ENCODE results near the gene OR2T29. TPM values are rescaled to one million over a fixed set of nuclear protein-coding genes. Genes with fewer than 3 reads are reported as not detected.
"Not testable (repeated sequence)": the region's sequence is repeated elsewhere in the genome, so short reads cannot be mapped to it uniquely, and the experiment has no call there.

Gene OR2T29
- total RNA-seq, 2 donors from 2014 or later = not detected

- not testable (repeated sequence) for ATAC-seq (replicated peaks in 1 of 2); H3K27me3 Mint-ChIP-seq (ENCODE audit: low read depth); H3K4me1 Mint-ChIP-seq (ENCODE audit: low read depth); H3K4me3 Mint-ChIP-seq; H3K36me3 Mint-ChIP-seq (ENCODE audit: insufficient read depth in 2 of 2); H3K9me3 Mint-ChIP-seq; H3K27ac Mint-ChIP-seq; DNase-seq
These were observed 11.3 kb upstream of the OR2T29 start for GRCh38 chr1:248573856-248574255.

DNA sequence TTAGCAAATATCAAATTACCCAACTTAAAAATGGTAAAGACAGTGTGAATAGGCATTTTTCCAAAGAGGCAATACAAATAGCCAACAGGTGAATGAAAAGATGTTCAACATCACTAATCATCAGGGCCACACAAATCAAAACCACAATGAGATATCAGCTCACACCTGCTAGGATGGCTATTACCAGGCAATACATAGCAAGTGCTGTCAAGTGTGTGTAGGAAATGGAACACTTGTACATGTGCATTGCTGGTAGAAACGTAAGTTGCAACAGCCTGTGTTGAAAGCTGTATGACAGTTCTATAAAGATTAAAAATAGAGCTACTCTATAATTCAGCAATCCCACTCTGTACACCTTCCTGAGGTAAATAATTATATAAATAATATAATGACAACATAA, 9.5 kb upstream of the OR2T29 start:
- H3K9me3 Mint-ChIP-seq; H3K27me3 Mint-ChIP-seq (ENCODE audit: low read depth); H3K4me3 Mint-ChIP-seq: not testable (repeated sequence)

DNA sequence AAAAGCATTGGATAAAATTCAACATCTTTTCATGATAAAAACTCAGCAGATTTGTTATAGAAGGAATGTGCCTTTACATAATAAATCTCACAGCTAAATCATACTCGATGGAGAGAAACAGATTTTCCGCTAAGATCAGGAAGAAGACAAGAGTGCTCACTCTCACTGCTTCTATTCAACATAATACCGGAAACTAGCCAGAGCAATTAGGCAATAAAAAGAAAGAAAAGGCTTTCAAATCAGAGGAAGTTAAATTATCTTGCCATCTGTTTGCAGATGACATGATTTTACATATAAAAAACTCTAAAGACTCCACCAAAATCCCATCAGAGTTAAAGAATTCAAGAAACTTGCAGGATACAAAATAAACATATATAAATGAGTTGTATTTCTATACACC, 8.2 kb upstream of the OR2T29 start:
- not testable (repeated sequence) for DNase-seq; H3K9me3 Mint-ChIP-seq; H3K27me3 Mint-ChIP-seq (ENCODE audit: low read depth); H3K4me1 Mint-ChIP-seq (ENCODE audit: low read depth); H3K27ac Mint-ChIP-seq; H3K36me3 Mint-ChIP-seq (ENCODE audit: insufficient read depth in 2 of 2); H3K4me3 Mint-ChIP-seq; ATAC-seq (replicated peaks in 1 of 2)

More for the DNA sequence above, 9.5 kb upstream of the OR2T29 start:
- DNase-seq; H3K36me3 Mint-ChIP-seq (ENCODE audit: insufficient read depth in 2 of 2); H3K27ac Mint-ChIP-seq; H3K4me1 Mint-ChIP-seq (ENCODE audit: low read depth); ATAC-seq (replicated peaks in 1 of 2): not testable (repeated sequence)

DNA sequence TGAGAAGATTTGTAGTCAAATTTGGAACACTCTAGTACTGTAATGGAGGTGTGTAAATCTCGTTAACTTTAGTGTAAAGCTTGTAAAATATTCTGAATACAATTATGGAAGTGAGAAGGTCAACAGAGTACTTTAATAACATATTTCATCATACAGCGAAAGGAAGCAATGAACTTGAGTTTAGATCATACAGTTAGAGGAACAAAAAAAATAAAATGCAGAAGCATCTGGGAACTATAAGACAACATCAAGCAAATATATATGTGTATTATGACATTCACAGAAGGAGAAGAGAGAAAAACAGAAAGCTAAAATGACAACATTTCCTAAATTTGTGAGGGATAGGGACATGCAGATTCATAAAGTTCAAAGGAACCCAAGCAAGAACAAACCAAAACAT, 6.5 kb upstream of the OR2T29 start:
- H3K36me3 Mint-ChIP-seq (ENCODE audit: insufficient read depth in 2 of 2); H3K27me3 Mint-ChIP-seq (ENCODE audit: low read depth); ATAC-seq (replicated peaks in 1 of 2): not testable (repeated sequence)

GRCh38 chr1:248565530-248566373, 3.2 kb upstream of the OR2T29 start:
- not testable (repeated sequence) for H3K4me1 Mint-ChIP-seq (ENCODE audit: low read depth); H3K36me3 Mint-ChIP-seq (ENCODE audit: insufficient read depth in 2 of 2); H3K27me3 Mint-ChIP-seq (ENCODE audit: low read depth); H3K9me3 Mint-ChIP-seq
- peak overlapping the region; percentile 78 to 82 for H3K4me3 Mint-ChIP-seq
- H3K27ac Mint-ChIP-seq = peak overlapping the region; percentile 84
- DNase-seq = peak; percentile 2 to 5
- ATAC-seq (replicated peaks in 1 of 2) = peak; percentile 89 to 97

More for the DNA sequence above, 6.5 kb upstream of the OR2T29 start:
- H3K4me1 Mint-ChIP-seq (ENCODE audit: low read depth); H3K9me3 Mint-ChIP-seq; H3K27ac Mint-ChIP-seq; DNase-seq; H3K4me3 Mint-ChIP-seq: not testable (repeated sequence)

DNA sequence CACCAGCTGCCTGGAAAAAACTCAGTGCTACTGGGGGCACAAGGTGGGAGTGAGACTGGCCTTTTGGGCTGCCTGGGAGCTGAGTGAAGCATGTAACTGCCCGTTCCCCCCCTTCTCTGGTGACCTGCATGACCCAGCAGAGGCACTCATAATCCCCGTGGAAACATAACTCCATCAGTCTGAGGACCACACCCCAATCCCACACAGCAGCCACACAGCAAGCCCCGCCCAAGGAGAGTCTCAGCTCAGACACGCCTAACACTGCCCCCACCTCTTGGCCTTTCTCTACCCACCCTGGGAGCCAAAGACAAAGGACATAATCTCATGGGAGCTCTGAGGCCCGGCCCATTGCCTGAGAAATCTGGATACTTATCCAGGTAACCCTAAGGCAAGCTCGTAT, 11.5 kb downstream of the OR2T29 start:
- H3K4me1 Mint-ChIP-seq (ENCODE audit: low read depth); ATAC-seq (replicated peaks in 1 of 2); H3K27me3 Mint-ChIP-seq (ENCODE audit: low read depth); H3K36me3 Mint-ChIP-seq (ENCODE audit: insufficient read depth in 2 of 2); H3K9me3 Mint-ChIP-seq; DNase-seq; H3K27ac Mint-ChIP-seq; H3K4me3 Mint-ChIP-seq: not testable (repeated sequence)

DNA sequence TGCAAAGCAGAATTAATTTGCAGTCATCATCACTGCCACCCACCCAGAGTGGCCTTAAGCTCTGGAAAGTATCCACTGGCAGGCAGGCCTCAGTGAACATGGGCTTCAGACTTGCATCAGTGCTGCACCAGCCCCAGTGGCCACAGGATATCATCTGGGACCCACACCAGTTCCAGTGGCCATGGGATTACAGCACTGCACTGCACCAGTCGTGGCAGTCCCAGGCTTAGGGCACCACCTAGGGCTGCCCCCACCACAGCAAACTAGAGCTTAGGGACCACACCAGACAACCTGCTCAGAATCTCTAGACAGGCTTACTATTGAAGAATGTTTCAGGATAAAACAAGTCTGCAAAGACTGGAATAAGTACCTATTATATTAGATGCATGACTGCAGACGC, 15.2 kb downstream of the OR2T29 start:
- ATAC-seq (replicated peaks in 1 of 2); DNase-seq; H3K36me3 Mint-ChIP-seq (ENCODE audit: insufficient read depth in 2 of 2); H3K4me1 Mint-ChIP-seq (ENCODE audit: low read depth); H3K9me3 Mint-ChIP-seq; H3K27me3 Mint-ChIP-seq (ENCODE audit: low read depth); H3K4me3 Mint-ChIP-seq; H3K27ac Mint-ChIP-seq: not testable (repeated sequence)

GRCh38 chr1:248537449-248537848, 25.1 kb downstream of the OR2T29 start:
- not testable (repeated sequence) for H3K36me3 Mint-ChIP-seq (ENCODE audit: insufficient read depth in 2 of 2); H3K27me3 Mint-ChIP-seq (ENCODE audit: low read depth); H3K4me1 Mint-ChIP-seq (ENCODE audit: low read depth); H3K9me3 Mint-ChIP-seq; H3K27ac Mint-ChIP-seq; DNase-seq; H3K4me3 Mint-ChIP-seq
- peak in 1 of 2 donors; percentile 61 for ATAC-seq (replicated peaks in 1 of 2)

DNA sequence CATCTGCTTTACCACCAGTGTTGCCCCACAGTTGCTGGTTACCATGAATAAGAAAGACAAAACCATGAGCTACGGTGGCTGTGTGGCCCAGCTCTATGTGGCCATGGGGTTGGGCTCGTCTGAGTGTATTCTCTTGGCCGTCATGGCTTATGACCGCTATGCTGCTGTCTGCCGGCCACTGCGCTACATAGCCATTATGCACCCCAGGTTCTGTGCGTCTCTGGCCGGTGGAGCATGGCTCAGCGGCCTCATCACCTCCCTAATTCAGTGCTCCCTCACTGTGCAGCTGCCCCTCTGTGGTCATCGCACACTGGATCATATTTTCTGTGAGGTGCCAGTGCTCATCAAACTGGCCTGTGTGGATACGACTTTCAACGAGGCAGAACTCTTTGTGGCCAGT, 40.7 kb downstream of the OR2T29 start:
- Mint-ChIP-seq H3K4me3 (no peak overlapping the region), H3K27me3 (ENCODE audit: low read depth) (no peaks in the 10 kb centered on the region), H3K27ac (no peak overlapping the region), H3K36me3 (ENCODE audit: insufficient read depth in 2 of 2) (no peaks in the 10 kb centered on the region), H3K4me1 (ENCODE audit: low read depth) (no peaks in the 10 kb centered on the region), H3K9me3 (peaks cover 4 to 6% of the 10 kb centered on the region in 2 donors)
- no peak for DNase-seq
- ATAC-seq (replicated peaks in 1 of 2) = no peak

- not testable (repeated sequence) for H3K27me3 Mint-ChIP-seq (ENCODE audit: low read depth); H3K4me1 Mint-ChIP-seq (ENCODE audit: low read depth); H3K27ac Mint-ChIP-seq; DNase-seq; H3K4me3 Mint-ChIP-seq; H3K9me3 Mint-ChIP-seq; H3K36me3 Mint-ChIP-seq (ENCODE audit: insufficient read depth in 2 of 2)
- peak; percentile 27 to 69 for ATAC-seq (replicated peaks in 1 of 2)
These were observed 52.4 kb downstream of the OR2T29 start for GRCh38 chr1:248510217-248510616.

DNA sequence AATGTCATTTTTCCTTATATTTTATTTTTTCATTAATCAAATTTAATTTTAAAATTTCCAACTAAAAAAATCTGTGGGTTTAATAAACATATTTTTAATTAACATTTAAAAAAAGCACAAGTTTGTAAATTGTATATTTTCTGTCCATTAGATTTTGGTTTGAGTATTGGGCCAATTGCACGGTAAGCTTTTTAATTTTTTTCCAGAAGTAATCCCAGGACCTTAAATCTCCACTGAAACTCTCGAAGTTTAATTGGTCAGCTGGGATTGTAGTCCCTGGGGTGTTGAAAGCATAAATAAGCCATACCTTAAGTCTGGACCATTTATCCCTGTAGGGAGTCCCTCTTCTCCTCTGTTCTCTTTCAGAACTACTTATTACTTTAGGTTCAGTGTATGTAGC, 54.8 kb downstream of the OR2T29 start, which contains the start of gene OR2G6:
OR2G6 (plus strand) TSS at position 301 of the 400 bp plus-strand sequence. CDS start 13,574 bp downstream, outside the sequence.
- ATAC-seq (replicated peaks in 1 of 2); H3K9me3 Mint-ChIP-seq; H3K27ac Mint-ChIP-seq; H3K4me1 Mint-ChIP-seq (ENCODE audit: low read depth); H3K27me3 Mint-ChIP-seq (ENCODE audit: low read depth); H3K4me3 Mint-ChIP-seq; H3K36me3 Mint-ChIP-seq (ENCODE audit: insufficient read depth in 2 of 2); DNase-seq: not testable (repeated sequence)

All from activated T-cell treated with anti-CD3 and anti-CD28 coated beads, Interleukin-2, amount 50 U/mL, for 72 hours (primary cell).